ENCODE results near the gene CUTA.

Gene CUTA

DNA sequence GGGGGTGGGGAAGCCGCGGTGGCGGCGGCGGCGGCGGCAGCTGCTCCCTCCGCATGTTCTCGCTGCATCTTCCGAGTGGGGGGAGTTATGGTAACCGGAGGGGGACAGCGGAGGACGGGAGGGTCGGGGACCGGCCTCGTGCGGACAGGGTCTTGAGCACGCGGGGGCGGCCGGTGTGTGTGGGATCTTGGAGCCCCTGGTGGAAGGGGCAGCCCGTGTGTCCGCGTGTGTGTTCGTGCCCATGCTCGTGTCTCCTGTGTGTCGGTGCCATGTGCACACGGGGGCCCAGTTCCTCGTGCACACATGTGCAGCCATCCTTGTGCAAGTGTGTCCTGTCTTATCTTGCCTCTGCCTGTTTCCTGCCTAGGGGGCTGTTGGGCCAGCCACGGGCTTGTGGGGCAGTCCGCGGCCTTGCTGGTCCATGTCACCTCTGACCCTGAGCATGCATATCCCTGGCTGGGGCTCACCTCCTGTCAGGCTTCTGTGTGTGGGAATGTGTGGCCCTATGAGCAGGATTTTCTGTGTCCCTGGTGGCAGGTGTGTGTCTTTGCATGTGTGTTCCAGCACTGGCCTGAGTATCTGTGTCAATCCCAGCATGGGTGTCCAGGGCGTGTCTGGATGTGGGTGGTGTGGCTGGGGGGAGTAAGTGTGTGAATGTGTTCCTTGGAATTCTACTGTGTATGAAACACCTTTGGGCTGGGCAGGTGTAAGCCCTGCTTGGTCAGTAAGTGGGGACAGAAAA is 10.5 kb upstream of the CUTA start:
- DNase-seq (ENCODE audit: insufficient read length) (no peak), FAIRE-seq (peak; percentile 9)
- TF ChIP-seq POLR2A (IDR thresholded peaks at IDR 0.05; ENCODE audit: low read depth, low read length) (no peak), POLR2AphosphoS5 (IDR thresholded peaks at IDR 0.05; ENCODE audit: low read depth, low read length) (no peak), TAF1 (IDR thresholded peaks at IDR 0.05; ENCODE audit: borderline replicate concordance, low read depth, low read length) (no peak)

- TF ChIP-seq TAF1 (IDR thresholded peaks at IDR 0.05; ENCODE audit: borderline replicate concordance, low read depth, low read length) = no peak
- TF ChIP-seq POLR2AphosphoS5 (IDR thresholded peaks at IDR 0.05; ENCODE audit: low read depth, low read length) = no peak
- TF ChIP-seq POLR2A (IDR thresholded peaks at IDR 0.05; ENCODE audit: low read depth, low read length) = no peak
- FAIRE-seq (no peak), DNase-seq (ENCODE audit: insufficient read length) (peak; percentile 66)
These were observed 9.8 kb upstream of the CUTA start for GRCh38 chr6:33427585-33428223.

GRCh38 chr6:33426590-33427511 is 8.9 kb upstream of the CUTA start:
- no peak for FAIRE-seq
- TF ChIP-seq TAF1 (IDR thresholded peaks at IDR 0.05; ENCODE audit: borderline replicate concordance, low read depth, low read length) = no peak
- DNase-seq (ENCODE audit: insufficient read length) = no peak

DNA sequence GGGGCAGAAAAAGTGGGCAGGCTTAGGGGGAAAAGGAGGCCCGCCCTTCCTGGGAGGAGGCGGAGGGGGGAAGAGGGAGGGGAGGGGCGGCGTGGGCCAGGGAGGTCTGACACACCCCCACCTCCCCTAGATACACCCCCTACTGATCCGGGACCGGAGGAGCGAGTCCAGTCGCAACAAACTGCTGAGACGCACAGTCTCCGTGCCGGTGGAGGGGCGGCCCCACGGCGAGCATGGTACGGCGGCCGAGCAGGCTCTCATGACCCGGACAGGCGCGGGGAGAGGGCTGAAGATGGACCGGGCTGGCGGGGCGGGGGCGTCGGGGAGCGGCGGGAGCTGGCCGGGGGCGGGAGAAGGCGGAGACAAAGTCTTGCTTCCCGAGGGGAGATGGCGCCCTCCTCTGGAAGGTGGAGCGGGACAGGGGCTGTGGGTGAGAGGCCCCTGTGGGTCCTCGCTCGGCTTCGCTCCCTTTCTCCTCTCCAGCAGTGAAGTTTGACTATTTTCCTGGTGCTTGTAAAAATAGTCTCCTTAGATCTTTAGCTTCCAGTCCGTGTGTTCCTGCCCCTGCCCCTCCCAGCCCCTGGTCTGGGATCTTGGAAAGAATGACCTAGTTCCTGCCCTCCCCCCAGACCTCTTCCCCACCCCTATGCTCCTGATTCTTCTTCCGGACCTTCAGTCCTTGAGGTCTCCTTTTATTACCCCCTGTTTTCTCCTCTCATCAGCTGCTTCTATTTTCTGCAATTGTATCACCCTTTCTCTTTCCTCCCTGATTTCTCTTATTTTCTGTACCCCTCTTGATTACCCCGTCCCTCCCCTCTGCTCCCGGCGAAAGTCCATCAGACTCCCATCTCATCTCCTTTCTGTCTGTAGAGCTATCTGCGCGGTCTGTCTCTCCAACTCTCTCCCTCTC is 8.0 kb upstream of the CUTA start:
- DNase-seq (ENCODE audit: insufficient read length) (peak; percentile 82), FAIRE-seq (peak; percentile 87)

DNA sequence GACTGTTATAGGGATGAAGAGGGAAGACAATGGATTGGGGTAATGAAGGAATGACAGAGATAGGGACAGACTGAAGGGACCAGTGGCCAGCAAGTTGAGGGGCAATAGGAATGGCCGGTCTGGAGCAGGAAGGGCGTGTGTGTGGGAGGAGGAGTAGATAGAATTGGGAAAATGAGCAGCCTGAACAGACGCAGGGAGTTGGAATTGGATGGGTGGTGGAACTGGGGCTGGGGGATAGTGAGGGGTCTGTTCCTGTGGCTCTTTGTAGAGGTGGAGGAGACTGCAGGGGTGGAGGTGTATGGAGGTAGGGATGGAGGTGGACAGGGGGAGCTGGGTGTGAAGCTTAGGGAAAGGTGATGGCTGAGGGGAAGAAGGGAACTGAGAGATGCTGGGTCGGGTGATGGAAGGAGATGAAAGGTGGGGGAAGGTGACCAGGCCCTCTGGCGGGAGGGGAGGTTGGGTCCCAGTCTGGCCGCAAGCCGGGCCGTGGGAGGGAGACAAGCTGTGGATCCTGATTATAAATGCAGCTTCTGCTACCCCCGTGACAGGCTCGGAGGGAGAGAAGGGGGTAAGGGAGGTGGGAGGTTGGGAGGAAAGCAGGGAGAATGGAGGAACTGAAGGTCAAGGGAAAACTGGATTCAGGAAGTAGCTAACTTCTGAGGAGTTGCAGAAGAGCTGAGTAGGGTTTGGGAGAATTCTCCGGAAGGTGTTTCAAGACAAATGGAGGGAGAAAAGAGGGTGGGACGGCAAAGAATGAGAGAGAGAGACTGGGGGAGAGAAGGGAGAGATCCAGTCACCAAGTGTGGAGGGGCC is 7.2 kb upstream of the CUTA start:
- FAIRE-seq = peak; percentile 5
- TF ChIP-seq POLR2AphosphoS5 (IDR thresholded peaks at IDR 0.05; ENCODE audit: low read depth, low read length) = no peak
- TF ChIP-seq TAF1 (IDR thresholded peaks at IDR 0.05; ENCODE audit: borderline replicate concordance, low read depth, low read length) = no peak
- no peak for TF ChIP-seq POLR2A (IDR thresholded peaks at IDR 0.05; ENCODE audit: low read depth, low read length)

More for the DNA sequence above, 8.0 kb upstream of the CUTA start:
- TF ChIP-seq POLR2AphosphoS5 (IDR thresholded peaks at IDR 0.05; ENCODE audit: low read depth, low read length) (no peak), POLR2A (IDR thresholded peaks at IDR 0.05; ENCODE audit: low read depth, low read length) (peak; percentile 54; the same call in 1 of the 2 replicates), TAF1 (IDR thresholded peaks at IDR 0.05; ENCODE audit: borderline replicate concordance, low read depth, low read length) (no peak)

DNA sequence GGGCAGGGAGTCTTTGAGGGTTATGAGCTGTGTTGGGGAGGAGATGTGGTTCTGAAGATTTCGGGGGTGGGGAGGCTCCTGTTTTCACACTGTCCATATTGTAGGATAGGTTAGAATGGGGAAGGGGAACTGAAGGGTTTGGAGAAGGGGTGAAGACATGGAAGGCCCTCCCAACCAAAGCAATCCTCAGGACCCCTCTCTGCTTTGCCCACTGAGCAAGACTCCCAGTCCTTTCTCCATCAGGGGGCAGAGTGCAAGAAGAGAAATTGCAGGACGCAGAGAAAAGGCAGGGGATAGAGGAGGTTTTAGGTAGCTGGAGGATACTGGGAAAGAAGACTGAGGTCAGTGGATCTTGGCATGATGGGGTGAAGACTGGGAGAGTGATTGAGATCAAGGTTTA is 5.9 kb upstream of the CUTA start:
- no peak for TF ChIP-seq POLR2AphosphoS5 (IDR thresholded peaks at IDR 0.05; ENCODE audit: low read depth, low read length)
- no peak for TF ChIP-seq POLR2A (IDR thresholded peaks at IDR 0.05; ENCODE audit: low read depth, low read length)
- TF ChIP-seq TAF1 (IDR thresholded peaks at IDR 0.05; ENCODE audit: borderline replicate concordance, low read depth, low read length) = no peak
- DNase-seq (ENCODE audit: insufficient read length) (no peak), FAIRE-seq (no peak)

More for the DNA sequence above, 7.2 kb upstream of the CUTA start:
- no peak for DNase-seq (ENCODE audit: insufficient read length)

GRCh38 chr6:33421344-33421643 is 3.4 kb upstream of the CUTA start:
- DNase-seq (ENCODE audit: insufficient read length) (no peak), FAIRE-seq (no peak)
- TF ChIP-seq POLR2A (IDR thresholded peaks at IDR 0.05; ENCODE audit: low read depth, low read length) = no peak
- TF ChIP-seq TAF1 (IDR thresholded peaks at IDR 0.05; ENCODE audit: borderline replicate concordance, low read depth, low read length) = no peak

GRCh38 chr6:33420491-33421343 is 2.8 kb upstream of the CUTA start:
- DNase-seq (ENCODE audit: insufficient read length) = no peak
- no peak for TF ChIP-seq POLR2A (IDR thresholded peaks at IDR 0.05; ENCODE audit: low read depth, low read length)
- no peak for TF ChIP-seq POLR2AphosphoS5 (IDR thresholded peaks at IDR 0.05; ENCODE audit: low read depth, low read length)
- no peak for TF ChIP-seq TAF1 (IDR thresholded peaks at IDR 0.05; ENCODE audit: borderline replicate concordance, low read depth, low read length)
- FAIRE-seq = no peak

DNA sequence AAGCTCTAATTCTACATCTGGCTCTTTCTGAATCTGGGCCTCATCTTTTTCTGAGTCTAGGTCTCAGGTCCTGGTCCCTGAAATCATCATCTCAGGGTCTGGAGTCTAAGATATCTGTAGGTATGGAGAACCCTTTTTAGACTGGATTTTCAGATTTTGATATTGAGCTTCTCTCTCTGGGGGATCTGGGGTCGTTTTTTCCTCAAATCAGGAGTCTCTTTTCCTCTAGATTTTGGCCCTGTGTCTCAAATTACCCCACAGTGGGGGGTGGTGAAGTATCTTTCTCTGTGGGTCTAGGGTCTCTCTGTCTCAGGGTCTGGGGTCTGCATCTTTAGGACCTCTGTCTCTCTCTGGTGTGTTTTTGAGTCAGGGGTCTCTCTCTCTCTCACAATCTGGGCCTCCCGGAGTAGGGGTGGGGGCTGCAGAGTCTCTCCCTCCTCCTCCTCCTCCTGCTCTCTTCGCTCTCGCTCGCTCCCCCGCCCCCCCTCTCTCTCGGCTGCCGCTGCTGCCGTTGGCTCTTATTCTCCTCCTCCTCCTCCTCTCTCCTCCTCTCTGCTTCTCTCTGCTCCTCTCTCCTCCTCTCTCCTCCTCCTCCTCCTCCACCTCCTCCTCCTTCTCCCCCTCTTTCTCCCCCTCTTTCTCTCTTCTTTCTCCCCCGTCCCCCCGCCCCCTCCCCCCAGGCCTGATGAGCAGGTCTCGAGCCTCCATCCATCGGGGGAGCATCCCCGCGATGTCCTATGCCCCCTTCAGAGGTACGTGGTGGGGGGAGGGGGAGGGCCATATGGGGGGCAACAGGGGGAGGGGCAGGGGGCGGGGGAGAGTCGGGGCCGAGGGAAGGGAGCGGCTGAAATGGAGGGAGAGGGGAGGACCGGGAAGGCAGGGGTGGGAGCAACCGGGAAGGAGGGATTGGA is 1.9 kb upstream of the CUTA start, which contains the start of gene SYNGAP1:
TSS of gene SYNGAP1 (plus strand) at position 486 of the 911 bp plus-strand sequence. CDS start at position 686, 200 bp downstream.
- FAIRE-seq (no peak), DNase-seq (ENCODE audit: insufficient read length) (no peak)
- TF ChIP-seq TAF1 (IDR thresholded peaks at IDR 0.05; ENCODE audit: borderline replicate concordance, low read depth, low read length) = no peak
- no peak for TF ChIP-seq POLR2A (IDR thresholded peaks at IDR 0.05; ENCODE audit: low read depth, low read length)
- no peak for TF ChIP-seq POLR2AphosphoS5 (IDR thresholded peaks at IDR 0.05; ENCODE audit: low read depth, low read length)
